ENCODE data around the gene RYR3.

RYR3 gene

DNA sequence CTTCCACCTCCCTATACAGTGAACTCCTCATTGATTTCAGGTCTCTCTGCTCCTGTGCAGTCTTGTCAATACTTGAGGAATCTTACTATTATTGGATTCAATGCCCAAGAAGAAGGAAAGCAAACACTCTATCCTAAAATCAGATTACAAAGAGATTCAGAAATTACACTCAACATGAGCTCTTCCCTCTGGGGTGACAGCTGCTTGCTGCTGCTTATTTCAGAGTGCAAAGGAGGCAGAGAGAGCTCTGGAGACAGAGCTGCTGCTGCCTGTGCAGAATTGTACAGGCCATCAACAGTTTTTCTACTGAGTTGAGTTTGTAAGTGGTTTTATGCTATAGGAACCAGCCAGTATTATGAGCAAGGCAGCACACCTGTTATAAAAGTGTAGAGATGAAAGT, 7.1 kb downstream of the RYR3 start:
- no peak for DNase-seq (ENCODE audit: low read depth in 2 of 2, low spot score in 1 of 2)

DNA sequence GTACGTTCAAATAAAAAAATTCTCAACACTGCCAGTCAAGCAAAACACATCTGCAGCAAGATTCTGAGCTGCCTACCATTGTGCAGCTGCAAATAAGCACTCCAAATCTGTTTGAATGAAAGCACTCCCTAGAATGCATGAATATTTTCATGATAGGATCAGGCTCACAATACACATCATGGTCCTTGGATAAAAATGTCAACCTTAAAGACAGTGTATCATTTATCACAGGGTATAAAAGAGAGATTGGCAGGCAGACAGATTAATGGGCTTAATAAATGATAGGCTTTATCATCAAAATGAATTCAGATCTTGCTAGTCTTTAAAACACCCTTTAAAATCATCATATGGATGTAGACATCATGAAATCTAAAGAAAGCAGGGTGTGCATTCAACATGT, 9.2 kb downstream of the RYR3 start:
- no peak for DNase-seq (ENCODE audit: low read depth in 2 of 2, low spot score in 1 of 2)

DNA sequence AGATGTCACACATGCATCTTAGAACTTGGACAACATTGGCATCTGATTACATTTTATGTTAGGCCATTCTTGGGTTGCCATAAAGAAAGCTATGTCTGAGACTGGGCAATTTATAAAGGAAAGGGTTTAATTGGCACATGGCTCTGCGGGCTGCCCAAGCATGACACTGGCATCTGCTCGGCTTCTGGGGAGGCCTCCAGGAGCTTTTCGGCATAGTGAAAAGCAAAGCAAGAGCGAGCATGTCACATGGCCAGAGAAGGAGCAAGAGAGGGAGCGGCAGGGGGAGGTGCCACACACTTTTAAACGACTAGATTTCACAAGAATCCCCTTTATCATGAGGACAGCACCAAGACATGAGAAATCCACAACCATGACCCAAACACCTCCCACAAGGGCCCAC, 11.3 kb downstream of the RYR3 start:
- DNase-seq (ENCODE audit: low read depth in 2 of 2, low spot score in 1 of 2): no peak

DNA sequence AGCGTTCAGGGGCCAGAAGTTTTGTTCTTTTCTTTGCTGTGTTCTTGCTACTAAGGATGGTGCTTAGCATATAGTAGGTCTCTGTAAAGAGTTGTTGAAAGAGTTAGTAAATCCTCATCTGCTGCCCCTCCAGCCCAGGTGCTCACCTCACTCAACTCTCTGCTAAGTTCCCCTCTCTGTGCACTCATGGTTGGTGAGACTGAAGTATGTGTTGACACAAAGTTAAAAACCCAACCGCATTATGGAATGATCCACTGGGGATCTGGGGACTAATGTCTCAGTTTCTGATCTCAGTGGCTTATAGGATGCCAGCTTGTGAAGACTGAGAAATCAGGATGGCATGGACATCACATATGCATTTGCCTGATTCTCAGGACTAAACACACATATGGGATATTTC, 13.8 kb downstream of the RYR3 start:
- no peak for DNase-seq (ENCODE audit: low read depth in 2 of 2, low spot score in 1 of 2)

DNA sequence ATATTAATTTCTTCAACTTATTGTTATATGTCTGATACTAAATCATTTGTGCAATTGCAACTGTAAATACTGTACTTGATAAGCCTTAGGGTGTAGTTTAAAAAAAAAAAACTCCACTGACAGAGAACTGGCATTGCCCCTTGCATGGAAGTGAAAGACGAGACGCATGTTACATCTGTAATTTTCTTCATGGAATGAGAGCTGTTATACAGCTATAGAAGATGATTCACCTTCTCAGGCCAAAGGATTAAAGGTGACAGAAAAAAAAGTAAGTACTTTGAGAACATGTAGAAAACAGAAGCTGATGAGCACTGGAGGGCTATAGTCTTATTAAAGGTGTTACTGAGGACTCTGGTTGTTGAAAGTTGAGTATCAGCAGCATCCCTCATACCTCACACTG, 16.1 kb downstream of the RYR3 start:
- DNase-seq (ENCODE audit: low read depth in 2 of 2, low spot score in 1 of 2): no peak

DNA sequence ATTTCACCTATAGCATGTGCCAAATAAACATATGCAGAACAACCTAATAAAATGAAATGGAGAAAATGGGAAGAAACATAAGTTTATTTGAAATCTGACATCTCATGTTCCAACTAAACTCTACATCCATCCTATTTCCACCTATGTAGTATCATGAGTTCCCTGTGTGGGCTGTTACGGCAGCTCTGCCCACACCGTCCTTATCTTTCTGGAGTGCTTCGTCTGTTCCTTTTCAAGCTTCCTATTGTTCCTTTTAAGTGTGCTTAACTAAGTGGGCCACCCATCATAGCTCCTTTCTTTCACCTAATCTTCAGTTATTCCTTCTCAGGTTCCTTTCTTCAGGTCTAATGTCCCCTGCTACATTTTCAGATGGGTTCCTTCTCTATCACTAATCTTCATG, 17.3 kb downstream of the RYR3 start:
- DNase-seq (ENCODE audit: low read depth in 2 of 2, low spot score in 1 of 2): no peak

DNA sequence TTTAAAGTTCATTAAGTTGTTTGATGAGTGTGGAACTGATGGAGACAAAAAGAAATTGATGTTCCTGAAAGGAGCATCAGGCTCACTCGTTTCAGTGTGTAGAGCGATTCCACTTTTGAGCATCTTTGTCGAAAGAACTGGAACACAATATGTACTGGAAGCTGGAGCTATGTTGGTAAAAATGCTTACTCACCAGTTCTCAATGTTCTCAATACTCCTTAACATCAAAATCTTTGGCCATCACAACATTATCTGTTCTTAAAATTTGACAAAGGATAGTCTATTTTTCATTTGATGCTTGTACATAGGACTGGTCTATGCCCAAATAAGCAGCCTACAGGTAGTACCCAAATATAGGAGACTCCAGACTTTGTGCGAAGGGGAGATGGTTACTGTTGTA, 18.7 kb downstream of the RYR3 start:
- DNase-seq (ENCODE audit: low read depth in 2 of 2, low spot score in 1 of 2): no peak

DNA sequence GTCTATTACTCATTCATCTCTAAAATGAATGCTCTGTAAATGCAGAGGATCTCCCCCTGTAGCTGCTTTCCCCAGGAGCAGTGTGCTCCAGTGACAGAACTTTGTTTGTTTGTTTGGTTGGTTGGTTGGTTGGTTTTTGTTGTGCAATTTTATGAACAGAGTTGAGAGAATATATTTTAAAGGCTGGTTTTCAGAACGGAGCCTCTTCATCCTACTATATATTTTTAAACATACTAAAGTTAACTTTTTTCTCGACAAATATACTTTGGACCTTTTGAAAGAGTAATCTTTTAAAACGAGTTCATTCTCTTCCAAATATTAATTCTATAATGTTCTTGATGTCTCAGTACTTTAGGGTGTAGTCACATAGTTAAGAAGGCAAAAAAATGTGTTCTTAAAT, 20.2 kb downstream of the RYR3 start:
- DNase-seq (ENCODE audit: low read depth in 2 of 2, low spot score in 1 of 2): no peak

DNA sequence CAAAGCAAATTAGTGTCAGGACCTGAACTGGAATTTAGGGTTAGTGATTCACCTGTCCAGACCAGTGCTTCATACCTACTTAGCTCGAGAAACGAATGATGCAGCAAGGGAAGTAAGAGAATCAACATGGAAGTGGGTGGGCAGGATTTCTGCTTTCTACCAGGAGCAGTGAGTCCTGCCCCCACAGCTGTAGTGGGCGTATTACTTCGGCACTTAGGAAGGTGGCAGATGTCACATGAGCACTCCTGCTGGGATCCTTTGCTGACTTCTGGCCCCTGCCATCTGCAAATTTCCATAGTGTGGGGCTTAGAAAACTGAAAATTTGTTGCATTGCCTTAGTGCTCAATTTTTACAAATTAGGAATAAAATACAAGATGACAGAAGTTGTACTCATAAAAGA, 31.2 kb downstream of the RYR3 start:
- DNase-seq (ENCODE audit: low read depth in 2 of 2, low spot score in 1 of 2): no peak

DNA sequence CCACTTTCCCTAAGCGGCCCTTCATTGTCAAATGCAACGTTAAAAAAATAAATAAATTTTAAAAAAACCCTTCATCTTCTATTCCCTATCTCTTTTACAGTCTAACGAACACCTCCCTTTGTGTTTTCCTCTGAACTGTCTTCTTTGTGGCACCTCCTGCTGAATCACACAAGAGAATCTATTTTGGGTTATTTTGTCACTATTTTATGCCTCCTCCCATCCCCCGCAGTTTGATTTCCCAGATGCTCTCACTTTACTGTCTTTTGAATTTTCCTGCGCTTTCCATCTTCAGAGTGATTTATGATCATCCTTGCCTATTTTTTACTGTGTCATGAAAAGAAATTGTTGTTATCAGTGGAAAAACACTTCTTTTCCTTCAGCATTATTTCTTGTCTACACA, 32.5 kb downstream of the RYR3 start:
- no peak for DNase-seq (ENCODE audit: low read depth in 2 of 2, low spot score in 1 of 2)

DNA sequence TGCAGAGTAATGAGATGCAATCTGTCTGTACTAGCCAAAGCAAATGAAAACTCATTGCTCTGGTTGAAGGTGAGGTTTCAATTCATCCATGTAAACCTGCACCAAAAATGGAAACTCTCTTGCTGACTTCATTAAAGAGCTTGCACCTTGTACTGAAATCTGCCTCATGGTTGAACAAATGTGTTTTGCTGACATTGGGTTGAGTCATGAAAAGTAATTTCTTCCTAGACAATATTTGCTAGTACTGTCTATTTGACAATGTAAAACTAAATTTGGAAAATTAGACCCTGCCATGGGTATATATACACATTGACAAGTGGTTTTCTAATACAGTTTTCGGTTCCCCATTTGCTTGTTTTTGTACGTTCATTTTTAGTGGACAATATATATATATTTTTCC, 33.3 kb downstream of the RYR3 start:
- DNase-seq (ENCODE audit: low read depth in 2 of 2, low spot score in 1 of 2): no peak

DNA sequence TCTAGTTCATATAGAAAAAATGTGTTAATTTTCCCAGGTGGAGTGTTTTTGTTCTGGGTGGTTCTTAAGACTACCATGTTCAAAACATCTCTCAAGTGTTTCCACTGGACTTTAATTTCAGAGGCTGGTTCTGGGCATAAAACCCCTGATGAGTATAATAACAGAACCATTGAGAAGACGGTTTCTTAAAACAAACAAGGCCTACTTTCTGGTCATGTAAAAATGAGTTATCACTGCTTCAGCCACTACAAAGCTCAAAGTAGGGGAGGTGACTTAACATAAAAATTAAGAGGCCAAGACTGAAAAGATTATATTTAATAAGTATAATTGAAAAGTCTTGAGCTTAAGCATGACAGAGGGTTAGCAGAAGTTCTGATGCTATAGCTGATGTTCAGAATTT, 33.8 kb downstream of the RYR3 start:
- DNase-seq (ENCODE audit: low read depth in 2 of 2, low spot score in 1 of 2): no peak

DNA sequence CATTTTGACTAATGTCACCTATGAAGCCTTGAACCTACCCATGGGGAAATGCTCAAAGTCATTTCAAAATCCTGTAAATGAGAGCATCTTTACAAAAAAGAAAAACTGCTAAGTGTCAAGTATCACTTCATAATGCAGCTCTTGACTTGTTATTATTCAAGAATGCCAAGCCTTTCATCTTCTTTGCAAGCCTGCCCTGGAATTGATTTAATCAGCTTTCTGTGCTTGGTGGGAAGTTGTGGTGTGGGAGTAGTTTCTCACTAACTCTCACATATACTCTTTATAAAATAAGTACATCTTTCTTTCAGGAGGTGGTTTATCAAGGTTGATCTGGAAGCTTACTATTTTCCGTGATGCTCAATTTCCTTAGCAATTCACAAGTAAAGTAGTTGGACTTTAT, 43.6 kb downstream of the RYR3 start:
- no peak for DNase-seq (ENCODE audit: low read depth in 2 of 2, low spot score in 1 of 2)

DNA sequence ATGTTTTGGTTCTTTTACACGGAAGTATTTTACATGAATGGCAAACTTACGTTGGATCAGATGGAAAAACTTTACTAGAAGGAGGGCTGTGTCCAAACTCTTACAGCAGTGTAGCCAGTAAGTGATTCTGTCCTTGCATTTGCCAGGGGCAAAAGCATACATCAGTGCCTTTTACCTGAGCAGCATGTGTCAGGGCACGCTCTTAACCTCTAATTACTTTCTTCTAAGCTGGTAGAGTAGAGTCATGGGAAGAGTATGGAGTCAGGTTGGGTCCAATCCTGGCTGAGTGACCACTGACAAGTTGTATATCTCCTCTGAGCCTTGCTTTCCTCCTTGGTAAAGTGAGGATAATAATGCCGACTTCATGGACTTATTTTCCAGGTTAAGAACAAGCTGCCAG, 47.1 kb downstream of the RYR3 start:
- no peak for DNase-seq (ENCODE audit: low read depth in 2 of 2, low spot score in 1 of 2)

DNA sequence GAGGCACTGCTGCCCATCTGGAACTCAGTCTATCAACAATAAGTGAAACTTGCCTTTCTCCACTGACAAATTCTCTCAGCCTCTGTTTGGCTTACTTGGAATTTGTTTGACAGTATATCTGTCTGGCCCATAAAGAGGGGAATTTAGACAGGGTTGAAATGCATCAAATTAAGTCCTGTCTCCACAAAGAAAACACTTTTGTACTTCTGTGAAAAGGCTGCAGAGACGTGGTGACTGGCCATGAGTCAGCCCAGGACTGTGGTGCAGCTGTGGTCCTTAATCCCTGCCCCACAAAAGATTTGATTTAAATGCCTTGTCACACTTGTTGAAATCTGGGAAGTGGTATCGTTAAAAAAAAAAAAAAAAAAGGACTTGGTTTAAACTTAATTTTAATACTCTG, 47.5 kb downstream of the RYR3 start:
- no peak for DNase-seq (ENCODE audit: low read depth in 2 of 2, low spot score in 1 of 2)

DNA sequence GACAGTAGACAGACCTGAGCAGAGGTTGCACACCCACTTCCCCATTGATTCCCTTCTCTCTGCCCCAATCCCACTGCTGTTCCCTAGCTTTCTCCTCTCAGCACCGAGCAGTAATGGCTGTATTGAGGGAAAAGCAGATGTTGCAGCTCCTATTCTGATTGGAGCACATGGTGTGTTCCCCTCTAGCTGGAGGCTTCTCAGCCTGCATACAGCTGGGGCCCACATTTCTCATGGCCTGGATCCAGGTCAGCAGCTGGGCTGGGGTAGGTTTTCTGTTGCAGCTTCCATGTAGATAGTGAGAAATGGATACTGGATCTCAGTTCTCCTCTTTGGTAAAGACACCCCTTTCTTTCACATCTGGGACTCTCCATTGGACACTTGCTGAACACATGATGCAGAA, 50.1 kb downstream of the RYR3 start:
- DNase-seq (ENCODE audit: low read depth in 2 of 2, low spot score in 1 of 2): no peak

DNA sequence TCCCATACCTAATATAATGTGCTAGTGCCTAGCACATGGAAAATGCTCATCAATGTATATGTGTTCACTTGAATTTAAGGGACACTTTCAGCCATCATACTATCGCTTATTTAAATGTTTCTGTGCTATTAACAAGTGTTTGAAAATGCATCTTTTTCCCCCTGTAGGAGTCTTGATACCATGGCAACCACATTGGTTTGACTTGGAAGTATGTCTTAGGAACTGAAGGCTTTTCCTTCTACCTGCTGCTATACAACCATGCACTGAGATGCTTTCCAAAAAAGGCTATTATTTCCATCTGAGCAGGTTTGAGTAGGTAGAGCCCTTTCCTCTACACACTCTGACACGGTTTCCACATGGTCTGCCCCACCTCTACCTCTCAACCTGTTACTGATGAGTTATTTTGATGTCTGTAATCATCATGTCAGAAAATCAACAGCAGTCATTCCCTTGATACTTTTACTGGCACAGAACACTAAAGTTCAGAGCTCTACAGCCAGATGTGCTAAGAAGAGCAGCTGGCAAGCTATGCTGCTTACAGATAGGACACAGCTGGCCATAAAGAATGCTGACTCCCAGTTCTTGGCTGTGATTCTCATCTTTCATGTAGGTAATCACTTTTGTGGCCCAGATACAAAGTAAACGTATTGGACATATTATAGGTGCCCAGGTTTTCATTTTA, 59.3 kb downstream of the RYR3 start:
- DNase-seq (ENCODE audit: low read depth in 2 of 2, low spot score in 1 of 2): no peak

DNA sequence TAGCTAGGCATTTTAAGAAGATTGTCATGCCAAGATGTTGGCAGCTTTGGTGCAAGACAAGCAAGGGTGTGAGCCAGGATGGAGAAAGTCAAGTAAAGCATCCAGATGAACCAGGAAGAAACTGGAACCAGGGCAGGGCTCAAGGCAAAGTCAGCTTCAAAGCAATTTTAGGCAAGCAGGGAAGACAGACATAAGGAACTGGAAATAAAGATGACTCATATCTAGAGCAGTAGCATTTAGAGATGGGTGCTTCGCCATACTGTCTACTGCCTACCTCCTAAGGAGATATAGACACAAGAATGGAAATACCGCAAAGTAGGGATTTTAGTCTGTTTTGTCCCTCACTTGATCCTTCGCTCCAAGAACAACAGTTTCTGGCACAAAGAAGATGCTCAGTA, 59.9 kb downstream of the RYR3 start:
- no peak for DNase-seq (ENCODE audit: low read depth in 2 of 2, low spot score in 1 of 2)

DNA sequence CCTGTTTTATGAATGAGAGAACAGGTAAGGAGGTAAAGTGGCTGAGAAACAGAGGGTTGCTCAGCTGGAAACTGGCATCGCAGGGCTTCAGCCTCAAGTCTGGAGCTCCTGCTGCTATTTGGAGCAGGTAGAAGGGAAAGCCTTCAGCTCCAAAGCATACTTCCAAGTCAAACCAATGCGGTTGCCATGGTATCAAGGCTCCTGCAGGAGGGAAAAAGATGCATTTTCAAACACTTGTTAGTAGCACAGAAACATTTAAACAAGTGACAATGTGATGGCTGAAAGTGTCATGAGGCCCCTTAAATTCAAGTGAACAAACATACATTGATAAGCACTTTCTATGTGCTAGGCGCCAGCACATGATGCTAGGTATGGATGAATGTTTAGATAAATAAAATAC, 60.4 kb downstream of the RYR3 start:
- DNase-seq (ENCODE audit: low read depth in 2 of 2, low spot score in 1 of 2): no peak

DNA sequence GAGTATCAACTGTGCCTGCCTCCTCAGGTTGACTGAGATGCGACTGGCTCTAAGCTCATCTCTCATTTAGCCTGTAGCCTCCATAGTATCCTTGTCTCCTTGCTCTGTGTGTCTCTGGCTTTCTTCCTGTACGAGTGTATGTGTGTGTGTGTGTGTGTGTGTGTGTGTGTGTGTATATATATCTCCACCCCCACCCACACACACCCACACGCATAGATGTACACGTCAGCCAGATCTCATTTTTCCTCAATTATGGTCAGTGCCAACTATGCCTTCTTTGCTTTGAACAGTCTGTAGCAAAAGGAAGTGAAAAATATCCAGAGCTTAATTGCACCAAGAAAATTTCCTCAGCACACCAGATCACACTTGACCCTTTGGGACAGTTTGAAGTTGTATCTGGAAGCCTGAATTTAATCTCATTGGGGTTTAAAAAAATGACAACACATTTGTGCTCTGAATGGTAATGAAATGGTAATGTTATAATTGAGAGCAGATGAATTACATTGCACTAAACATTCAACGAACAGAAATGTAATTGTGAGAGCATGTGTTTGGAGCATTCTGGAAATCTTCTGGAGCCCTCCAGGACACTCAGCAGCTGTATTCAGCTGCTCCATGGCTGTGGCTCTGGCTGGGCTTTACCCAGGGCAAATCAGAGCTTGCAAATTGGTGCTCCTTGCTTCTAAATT, 63.6 kb downstream of the RYR3 start:
- DNase-seq (ENCODE audit: low read depth in 2 of 2, low spot score in 1 of 2): no peak

DNA sequence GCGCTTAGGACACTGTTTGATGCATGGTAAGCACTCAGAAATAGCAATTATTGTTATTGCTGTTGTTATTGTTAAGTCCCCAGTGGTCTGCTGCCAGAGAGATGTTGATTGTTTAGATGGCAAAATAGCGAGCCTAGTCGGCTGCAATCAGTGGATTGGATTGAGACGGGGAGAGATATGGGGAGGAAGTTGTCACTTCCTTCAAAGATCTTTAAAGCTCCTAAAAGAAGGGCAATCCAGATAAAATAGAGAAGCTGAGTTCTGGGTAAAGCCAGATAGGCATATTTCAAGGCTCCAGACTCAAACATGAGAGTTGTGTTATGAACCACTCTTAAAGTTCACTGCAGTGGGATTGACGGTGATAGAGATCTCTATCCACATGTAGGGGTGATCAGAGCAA, 64.5 kb downstream of the RYR3 start:
- no peak for DNase-seq (ENCODE audit: low read depth in 2 of 2, low spot score in 1 of 2)

DNA sequence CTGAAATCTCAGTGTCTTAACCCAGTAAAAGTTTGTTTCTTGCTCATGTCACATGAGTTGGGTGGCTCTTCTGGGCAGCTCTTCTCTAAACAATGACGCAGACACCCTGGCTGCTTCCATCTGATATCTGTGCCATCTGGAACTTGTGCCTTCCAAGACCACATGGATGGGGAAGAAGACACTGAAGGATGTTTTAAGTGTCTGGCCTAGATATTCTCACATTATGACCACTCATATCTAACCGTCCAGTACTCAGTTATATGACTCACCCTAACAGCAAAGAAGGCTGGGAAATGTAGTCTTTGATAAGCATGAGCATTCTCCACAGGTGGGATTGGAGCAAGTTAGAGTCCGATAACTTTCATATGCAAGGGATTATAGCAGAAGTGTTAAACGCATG, 66.4 kb downstream of the RYR3 start:
- DNase-seq (ENCODE audit: low read depth in 2 of 2, low spot score in 1 of 2): no peak

DNA sequence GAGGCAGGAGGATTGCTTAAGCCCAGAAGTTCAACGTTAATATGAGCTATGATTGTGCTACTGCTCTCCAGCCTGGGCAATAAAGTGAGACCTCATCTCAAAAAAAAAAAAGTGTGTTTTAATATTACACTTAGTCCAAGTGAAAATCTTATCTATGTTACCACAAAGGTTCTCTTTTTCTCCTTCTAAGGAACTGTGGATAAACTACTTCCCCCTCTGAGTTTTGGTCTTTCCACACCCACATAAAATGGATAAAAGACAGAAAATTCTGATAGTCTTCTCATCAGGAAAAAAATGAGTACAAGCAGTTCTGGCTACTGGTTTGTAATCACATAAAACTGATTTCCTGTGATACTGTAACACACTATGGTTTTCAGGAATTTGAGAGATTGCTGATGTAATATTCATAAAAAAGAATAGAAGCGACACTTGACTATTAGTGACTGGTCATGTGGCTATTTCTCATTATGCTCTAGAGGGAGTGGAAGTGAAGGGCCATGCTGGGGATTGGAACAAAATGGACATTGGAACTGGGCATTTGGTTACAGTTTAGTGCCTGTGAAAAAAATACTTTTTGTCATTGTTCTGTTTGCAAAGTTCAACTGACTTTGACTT, 68.2 kb downstream of the RYR3 start:
- no peak for DNase-seq (ENCODE audit: low read depth in 2 of 2, low spot score in 1 of 2)
